C4-2B (cell line): Measurements from ENCODE around the gene XPNPEP1.

ENCODE experiments used
- ZFX ChIP-seq: fragments of 450-650 bp; IDR thresholded peaks from 2 replicates; pipeline ENCODE4 v1.6.1; 2017
- TF ChIP-seq, protein P1 (sequence below): fragments of 450-650 bp; conservative IDR thresholded peaks from 2 replicates; pipeline ENCODE4 v1.5.1; 2017; ENCODE audit warnings: mild to moderate bottlenecking

- TF ChIP-seq, protein P1, sequence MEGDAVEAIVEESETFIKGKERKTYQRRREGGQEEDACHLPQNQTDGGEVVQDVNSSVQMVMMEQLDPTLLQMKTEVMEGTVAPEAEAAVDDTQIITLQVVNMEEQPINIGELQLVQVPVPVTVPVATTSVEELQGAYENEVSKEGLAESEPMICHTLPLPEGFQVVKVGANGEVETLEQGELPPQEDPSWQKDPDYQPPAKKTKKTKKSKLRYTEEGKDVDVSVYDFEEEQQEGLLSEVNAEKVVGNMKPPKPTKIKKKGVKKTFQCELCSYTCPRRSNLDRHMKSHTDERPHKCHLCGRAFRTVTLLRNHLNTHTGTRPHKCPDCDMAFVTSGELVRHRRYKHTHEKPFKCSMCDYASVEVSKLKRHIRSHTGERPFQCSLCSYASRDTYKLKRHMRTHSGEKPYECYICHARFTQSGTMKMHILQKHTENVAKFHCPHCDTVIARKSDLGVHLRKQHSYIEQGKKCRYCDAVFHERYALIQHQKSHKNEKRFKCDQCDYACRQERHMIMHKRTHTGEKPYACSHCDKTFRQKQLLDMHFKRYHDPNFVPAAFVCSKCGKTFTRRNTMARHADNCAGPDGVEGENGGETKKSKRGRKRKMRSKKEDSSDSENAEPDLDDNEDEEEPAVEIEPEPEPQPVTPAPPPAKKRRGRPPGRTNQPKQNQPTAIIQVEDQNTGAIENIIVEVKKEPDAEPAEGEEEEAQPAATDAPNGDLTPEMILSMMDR = no peak
- no peak for TF ChIP-seq ZFX
Observed at GRCh38 chr10:109904397-109904796, 18.9 kb downstream of the XPNPEP1 start.
